Stomach (tissue), 4 donors: ENCODE measurements around the gene XYLT1.

ENCODE experiments used
- EP300 ChIP-seq: sonication (generic); formaldehyde crosslinking; IDR thresholded peaks from one replicate; pipeline ENCODE4 v1.6.1; 2017; ENCODE audit warnings: antibody characterized with exemption
- POLR2A ChIP-seq, 4 donors: fragments of 450-650 bp; IDR thresholded peaks; one replicate each; pipeline ENCODE4 v1.6.1; 2016; ENCODE audit warnings: antibody characterized with exemption in 4 of 4, control low read depth in 2 of 4, mild to moderate bottlenecking in 1 of 4, moderate library complexity in 1 of 4
- POLR2AphosphoS5 ChIP-seq, 3 donors: sonication (generic); formaldehyde crosslinking; IDR thresholded peaks; one replicate each; pipeline ENCODE4 v1.6.1; 2016; ENCODE audit warnings: antibody characterized with exemption in 3 of 3
- TF ChIP-seq, protein P1 (sequence below), 7 experiments: fragments of 450-650 bp in 4 of 7; fragments of 200-600 bp in 3 of 7; sonication (generic) in 3 of 7; IDR thresholded peaks; one replicate each; pipeline ENCODE4 v1.5.1; 2016 to 2019; ENCODE audit warnings: antibody characterized with exemption in 7 of 7, control low read depth in 2 of 7, mild to moderate bottlenecking in 1 of 7

DNA sequence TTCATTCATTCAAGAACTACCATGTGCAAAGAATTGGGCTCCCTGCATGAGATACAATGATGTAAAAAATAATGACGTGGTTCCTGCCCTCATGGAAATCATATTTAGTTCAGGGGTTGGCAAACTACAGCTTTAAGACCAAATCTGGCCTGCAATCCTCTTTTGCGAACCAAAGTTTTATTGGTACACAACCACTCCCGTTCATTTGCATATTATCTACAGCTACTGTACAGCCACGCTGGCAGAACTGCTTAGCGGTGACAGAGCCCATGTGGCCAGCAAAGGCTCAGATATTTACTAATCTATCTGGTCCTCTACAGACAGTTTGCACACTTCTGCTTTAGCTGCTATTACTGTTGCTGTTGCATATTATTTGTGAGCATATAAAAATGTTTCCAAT lies 167.7 kb downstream of the XYLT1 start:
- TF ChIP-seq, protein P1, sequence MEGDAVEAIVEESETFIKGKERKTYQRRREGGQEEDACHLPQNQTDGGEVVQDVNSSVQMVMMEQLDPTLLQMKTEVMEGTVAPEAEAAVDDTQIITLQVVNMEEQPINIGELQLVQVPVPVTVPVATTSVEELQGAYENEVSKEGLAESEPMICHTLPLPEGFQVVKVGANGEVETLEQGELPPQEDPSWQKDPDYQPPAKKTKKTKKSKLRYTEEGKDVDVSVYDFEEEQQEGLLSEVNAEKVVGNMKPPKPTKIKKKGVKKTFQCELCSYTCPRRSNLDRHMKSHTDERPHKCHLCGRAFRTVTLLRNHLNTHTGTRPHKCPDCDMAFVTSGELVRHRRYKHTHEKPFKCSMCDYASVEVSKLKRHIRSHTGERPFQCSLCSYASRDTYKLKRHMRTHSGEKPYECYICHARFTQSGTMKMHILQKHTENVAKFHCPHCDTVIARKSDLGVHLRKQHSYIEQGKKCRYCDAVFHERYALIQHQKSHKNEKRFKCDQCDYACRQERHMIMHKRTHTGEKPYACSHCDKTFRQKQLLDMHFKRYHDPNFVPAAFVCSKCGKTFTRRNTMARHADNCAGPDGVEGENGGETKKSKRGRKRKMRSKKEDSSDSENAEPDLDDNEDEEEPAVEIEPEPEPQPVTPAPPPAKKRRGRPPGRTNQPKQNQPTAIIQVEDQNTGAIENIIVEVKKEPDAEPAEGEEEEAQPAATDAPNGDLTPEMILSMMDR (IDR thresholded peaks at IDR 0.05): no peak
- TF ChIP-seq POLR2A (IDR thresholded peaks at IDR 0.05) (no peak), POLR2AphosphoS5 (IDR thresholded peaks at IDR 0.05) (peak in 1 of 3 donors; percentile 10), EP300 (no peak)
